Measurements from ENCODE around the gene AHI1.

Gene AHI1

GRCh38 chr6:135304883-135305282 is 192.7 kb downstream of the AHI1 start:
- no peak for DNase-seq (ENCODE audit: extremely low read depth in 1 of 2, low read depth in 1 of 2)

- no peak for DNase-seq (ENCODE audit: extremely low read depth in 1 of 2, low read depth in 1 of 2)
These were observed 196.2 kb downstream of the AHI1 start for GRCh38 chr6:135301304-135301703.

- no peak for DNase-seq (ENCODE audit: extremely low read depth in 1 of 2, low read depth in 1 of 2)
These were observed 197.0 kb downstream of the AHI1 start for GRCh38 chr6:135300576-135300975.

GRCh38 chr6:135299256-135299655 is 198.3 kb downstream of the AHI1 start:
- no peak for DNase-seq (ENCODE audit: extremely low read depth in 1 of 2, low read depth in 1 of 2)

GRCh38 chr6:135298455-135298854 is 199.1 kb downstream of the AHI1 start:
- no peak for DNase-seq (ENCODE audit: extremely low read depth in 1 of 2, low read depth in 1 of 2)

- DNase-seq (ENCODE audit: extremely low read depth in 1 of 2, low read depth in 1 of 2): no peak
These were observed 200.8 kb downstream of the AHI1 start for GRCh38 chr6:135296715-135297114.

GRCh38 chr6:135295085-135295484 is 202.5 kb downstream of the AHI1 start:
- no peak for DNase-seq (ENCODE audit: extremely low read depth in 1 of 2, low read depth in 1 of 2)

- no peak for DNase-seq (ENCODE audit: extremely low read depth in 1 of 2, low read depth in 1 of 2)
These were observed 206.1 kb downstream of the AHI1 start for GRCh38 chr6:135291288-135292076.

- no peak for DNase-seq (ENCODE audit: extremely low read depth in 1 of 2, low read depth in 1 of 2)
These were observed 207.7 kb downstream of the AHI1 start for GRCh38 chr6:135289816-135290215.

- DNase-seq (ENCODE audit: extremely low read depth in 1 of 2, low read depth in 1 of 2): no peak
These were observed 210.5 kb downstream of the AHI1 start for GRCh38 chr6:135286962-135287538.

GRCh38 chr6:135285165-135285564 is 212.4 kb downstream of the AHI1 start:
- DNase-seq (ENCODE audit: extremely low read depth in 1 of 2, low read depth in 1 of 2): no peak

GRCh38 chr6:135283926-135284325 is 213.6 kb downstream of the AHI1 start:
- no peak for DNase-seq (ENCODE audit: extremely low read depth in 1 of 2, low read depth in 1 of 2)

GRCh38 chr6:135282395-135282794 is 215.1 kb downstream of the AHI1 start:
- no peak for DNase-seq (ENCODE audit: extremely low read depth in 1 of 2, low read depth in 1 of 2)

- no peak for DNase-seq (ENCODE audit: extremely low read depth in 1 of 2, low read depth in 1 of 2)
These were observed 215.6 kb downstream of the AHI1 start for GRCh38 chr6:135281964-135282363.

GRCh38 chr6:135281227-135281626 is 216.3 kb downstream of the AHI1 start:
- DNase-seq (ENCODE audit: extremely low read depth in 1 of 2, low read depth in 1 of 2): no peak

GRCh38 chr6:135280375-135281136 is 217.0 kb downstream of the AHI1 start:
- DNase-seq (ENCODE audit: extremely low read depth in 1 of 2, low read depth in 1 of 2): no peak

GRCh38 chr6:135277422-135277821 is 220.1 kb downstream of the AHI1 start:
- DNase-seq (ENCODE audit: extremely low read depth in 1 of 2, low read depth in 1 of 2): no peak

- DNase-seq (ENCODE audit: extremely low read depth in 1 of 2, low read depth in 1 of 2): no peak
These were observed 222.8 kb downstream of the AHI1 start for GRCh38 chr6:135274561-135275293.

- DNase-seq (ENCODE audit: extremely low read depth in 1 of 2, low read depth in 1 of 2): no peak
These were observed 225.9 kb downstream of the AHI1 start for GRCh38 chr6:135271626-135272025.

- DNase-seq (ENCODE audit: extremely low read depth in 1 of 2, low read depth in 1 of 2): no peak
These were observed 226.6 kb downstream of the AHI1 start for GRCh38 chr6:135270676-135271536.

Data from stimulated activated CD8-positive, alpha-beta memory T cell treated with anti-CD3 and anti-CD28 coated beads, Interleukin-7, amount 100 ng/mL, for 48 hours (primary cell).